ENCODE data around the gene ZFYVE28.

Gene ZFYVE28

GRCh38 chr4:2302387-2303119 is 115.9 kb downstream of the ZFYVE28 start:
- no peaks in the 10 kb centered on the region for H3K79me1 ChIP-seq (ENCODE audit: low read length)
- no CpG with 5 or more reads among the region's 28 CpGs for WGBS (ENCODE audit: extremely low coverage, insufficient coverage, low lambda C conversion rate)

GRCh38 chr4:2301806-2302205 is 116.6 kb downstream of the ZFYVE28 start:
- Histone ChIP-seq H3K27ac (ENCODE audit: low read depth, low read length) (no peak overlapping the region), H2AK5ac (ENCODE audit: low read length) (no peak overlapping the region), H3K4ac (ENCODE audit: low read depth, low read length) (no peak overlapping the region), H3K18ac (ENCODE audit: low read length) (no peak overlapping the region), H3K79me2 (ENCODE audit: control insufficient read depth, insufficient read depth, low read length) (no peaks in the 10 kb centered on the region), H3K4me1 (ENCODE audit: control insufficient read depth, low read depth, low read length) (no peaks in the 10 kb centered on the region), H2BK5ac (ENCODE audit: low read length) (no peak overlapping the region), H2BK120ac (ENCODE audit: low read depth, low read length) (no peak overlapping the region), H3K79me1 (ENCODE audit: low read length) (no peaks in the 10 kb centered on the region), H3K36me3 (ENCODE audit: control insufficient read depth, insufficient read depth, low read length) (no peaks in the 10 kb centered on the region), H2BK15ac (replicated peaks; ENCODE audit: low read depth) (no peak overlapping the region), H4K5ac (ENCODE audit: low read length) (no peak overlapping the region), H3K4me3 (ENCODE audit: low read length) (no peak overlapping the region), H3K56ac (ENCODE audit: low read length) (no peak overlapping the region), H3K23ac (ENCODE audit: low read length) (no peak overlapping the region), H3K27me3 (ENCODE audit: insufficient read depth, low read length, poor library complexity) (no peaks in the 10 kb centered on the region), H4K8ac (ENCODE audit: low read depth, low read length) (no peak overlapping the region), H3K4me2 (ENCODE audit: low read length) (no peak overlapping the region), H3K9ac (ENCODE audit: low read length) (no peak overlapping the region)
- no peak for DNase-seq
- WGBS (ENCODE audit: extremely low coverage, insufficient coverage, low lambda C conversion rate): no CpG with 5 or more reads among the region's 19 CpGs

More at GRCh38 chr4:2302387-2303119, 115.9 kb downstream of the ZFYVE28 start:
- no peak overlapping the region for H3K9ac ChIP-seq (ENCODE audit: low read length)
- no peak overlapping the region for H2BK5ac ChIP-seq (ENCODE audit: low read length)
- H3K27ac ChIP-seq (ENCODE audit: low read depth, low read length): no peak overlapping the region
- H3K27me3 ChIP-seq (ENCODE audit: insufficient read depth, low read length, poor library complexity): no peaks in the 10 kb centered on the region
- no peak overlapping the region for H3K4me3 ChIP-seq (ENCODE audit: low read length)
- H3K4ac ChIP-seq (ENCODE audit: low read depth, low read length): no peak overlapping the region
- no peaks in the 10 kb centered on the region for H3K4me1 ChIP-seq (ENCODE audit: control insufficient read depth, low read depth, low read length)
- no peaks in the 10 kb centered on the region for H3K36me3 ChIP-seq (ENCODE audit: control insufficient read depth, insufficient read depth, low read length)
- no peak overlapping the region for H2AK5ac ChIP-seq (ENCODE audit: low read length)
- no peak overlapping the region for H3K4me2 ChIP-seq (ENCODE audit: low read length)
- H3K56ac ChIP-seq (ENCODE audit: low read length): no peak overlapping the region
- no peak overlapping the region for H3K23ac ChIP-seq (ENCODE audit: low read length)
- no peak overlapping the region for H2BK15ac ChIP-seq (replicated peaks; ENCODE audit: low read depth)
- no peak for DNase-seq
- H3K79me2 ChIP-seq (ENCODE audit: control insufficient read depth, insufficient read depth, low read length): no peaks in the 10 kb centered on the region
- no peak overlapping the region for H4K5ac ChIP-seq (ENCODE audit: low read length)
- no peak overlapping the region for H4K8ac ChIP-seq (ENCODE audit: low read depth, low read length)
- no peak overlapping the region for H3K18ac ChIP-seq (ENCODE audit: low read length)
- H2BK120ac ChIP-seq (ENCODE audit: low read depth, low read length): no peak overlapping the region

- Histone ChIP-seq H2BK15ac (replicated peaks; ENCODE audit: low read depth) (no peak overlapping the region), H3K56ac (ENCODE audit: low read length) (no peak overlapping the region), H3K4me3 (ENCODE audit: low read length) (no peak overlapping the region), H3K18ac (ENCODE audit: low read length) (no peak overlapping the region), H3K27me3 (ENCODE audit: insufficient read depth, low read length, poor library complexity) (no peaks in the 10 kb centered on the region), H4K5ac (ENCODE audit: low read length) (no peak overlapping the region), H3K4ac (ENCODE audit: low read depth, low read length) (no peak overlapping the region), H3K23ac (ENCODE audit: low read length) (no peak overlapping the region), H3K79me1 (ENCODE audit: low read length) (no peaks in the 10 kb centered on the region), H4K8ac (ENCODE audit: low read depth, low read length) (no peak overlapping the region), H3K4me1 (ENCODE audit: control insufficient read depth, low read depth, low read length) (no peaks in the 10 kb centered on the region), H3K27ac (ENCODE audit: low read depth, low read length) (no peak overlapping the region), H2AK5ac (ENCODE audit: low read length) (no peak overlapping the region), H3K4me2 (ENCODE audit: low read length) (no peak overlapping the region), H2BK5ac (ENCODE audit: low read length) (no peak overlapping the region), H3K79me2 (ENCODE audit: control insufficient read depth, insufficient read depth, low read length) (no peaks in the 10 kb centered on the region), H3K9ac (ENCODE audit: low read length) (no peak overlapping the region), H3K36me3 (ENCODE audit: control insufficient read depth, insufficient read depth, low read length) (no peaks in the 10 kb centered on the region), H2BK120ac (ENCODE audit: low read depth, low read length) (no peak overlapping the region)
- no peak for DNase-seq
- WGBS (ENCODE audit: extremely low coverage, insufficient coverage, low lambda C conversion rate): no CpG with 5 or more reads among the region's 14 CpGs
These were observed 117.2 kb downstream of the ZFYVE28 start for GRCh38 chr4:2301225-2301642.

- no peaks in the 10 kb centered on the region for H3K27me3 ChIP-seq (ENCODE audit: insufficient read depth, low read length, poor library complexity)
- no peak overlapping the region for H2BK5ac ChIP-seq (ENCODE audit: low read length)
- no peak overlapping the region for H3K18ac ChIP-seq (ENCODE audit: low read length)
- no peaks in the 10 kb centered on the region for H3K79me1 ChIP-seq (ENCODE audit: low read length)
- WGBS (ENCODE audit: extremely low coverage, insufficient coverage, low lambda C conversion rate): no CpG with 5 or more reads among the region's 37 CpGs
- no peak overlapping the region for H3K4me3 ChIP-seq (ENCODE audit: low read length)
- no peak overlapping the region for H3K4ac ChIP-seq (ENCODE audit: low read depth, low read length)
- no peak overlapping the region for H4K5ac ChIP-seq (ENCODE audit: low read length)
- no peak overlapping the region for H2BK120ac ChIP-seq (ENCODE audit: low read depth, low read length)
- H4K8ac ChIP-seq (ENCODE audit: low read depth, low read length): no peak overlapping the region
- no peak overlapping the region for H3K27ac ChIP-seq (ENCODE audit: low read depth, low read length)
- no peak overlapping the region for H3K23ac ChIP-seq (ENCODE audit: low read length)
- no peak overlapping the region for H2BK15ac ChIP-seq (replicated peaks; ENCODE audit: low read depth)
- no peak overlapping the region for H2AK5ac ChIP-seq (ENCODE audit: low read length)
- no peaks in the 10 kb centered on the region for H3K79me2 ChIP-seq (ENCODE audit: control insufficient read depth, insufficient read depth, low read length)
- H3K4me2 ChIP-seq (ENCODE audit: low read length): no peak overlapping the region
- DNase-seq: no peak
- H3K56ac ChIP-seq (ENCODE audit: low read length): no peak overlapping the region
- no peaks in the 10 kb centered on the region for H3K36me3 ChIP-seq (ENCODE audit: control insufficient read depth, insufficient read depth, low read length)
- no peak overlapping the region for H3K9ac ChIP-seq (ENCODE audit: low read length)
- no peaks in the 10 kb centered on the region for H3K4me1 ChIP-seq (ENCODE audit: control insufficient read depth, low read depth, low read length)
These were observed 117.8 kb downstream of the ZFYVE28 start for GRCh38 chr4:2300431-2301224.

GRCh38 chr4:2299794-2300193 is 118.7 kb downstream of the ZFYVE28 start:
- Histone ChIP-seq H3K4me2 (ENCODE audit: low read length) (no peak overlapping the region), H3K79me2 (ENCODE audit: control insufficient read depth, insufficient read depth, low read length) (no peaks in the 10 kb centered on the region), H3K79me1 (ENCODE audit: low read length) (no peaks in the 10 kb centered on the region), H2BK120ac (ENCODE audit: low read depth, low read length) (no peak overlapping the region), H3K27ac (ENCODE audit: low read depth, low read length) (no peak overlapping the region), H4K8ac (ENCODE audit: low read depth, low read length) (no peak overlapping the region), H3K4me3 (ENCODE audit: low read length) (no peak overlapping the region), H3K23ac (ENCODE audit: low read length) (no peak overlapping the region), H3K18ac (ENCODE audit: low read length) (no peak overlapping the region), H4K5ac (ENCODE audit: low read length) (no peak overlapping the region), H3K56ac (ENCODE audit: low read length) (no peak overlapping the region), H2BK5ac (ENCODE audit: low read length) (no peak overlapping the region), H3K4ac (ENCODE audit: low read depth, low read length) (no peak overlapping the region), H2BK15ac (replicated peaks; ENCODE audit: low read depth) (no peak overlapping the region), H3K4me1 (ENCODE audit: control insufficient read depth, low read depth, low read length) (no peaks in the 10 kb centered on the region), H2AK5ac (ENCODE audit: low read length) (no peak overlapping the region), H3K27me3 (ENCODE audit: insufficient read depth, low read length, poor library complexity) (no peaks in the 10 kb centered on the region), H3K9ac (ENCODE audit: low read length) (no peak overlapping the region), H3K36me3 (ENCODE audit: control insufficient read depth, insufficient read depth, low read length) (no peaks in the 10 kb centered on the region)
- DNase-seq: no peak
- WGBS (ENCODE audit: extremely low coverage, insufficient coverage, low lambda C conversion rate): no CpG with 5 or more reads among the region's 2 CpGs
